HFFc6 (cell line): ENCODE results near the gene NFE2. TPM values are rescaled to one million over a fixed set of nuclear protein-coding genes. Genes with fewer than 3 reads are reported as not detected.
"Not testable (repeated sequence)": the region's sequence is repeated elsewhere in the genome, so short reads cannot be mapped to it uniquely, and the experiment has no call there.

ENCODE experiments used
- DNase-seq: peaks from one replicate; pipeline ENCODE4 v3.0.0-alpha.2; 2018
- H3K27ac Mint-ChIP-seq: 2 replicates; pipeline ENCODE4 v1.8.0; 2020; ENCODE audit warnings: mild to moderate bottlenecking, mixed read lengths
- H3K27me3 Mint-ChIP-seq: 2 replicates; pipeline ENCODE4 v1.8.0; 2021; ENCODE audit warnings: mild to moderate bottlenecking, moderate library complexity, mixed read lengths; ENCODE audit not compliant: insufficient read depth
- H3K36me3 Mint-ChIP-seq: 2 replicates; pipeline ENCODE4 v1.8.0; 2021; ENCODE audit warnings: low read depth, mixed read lengths
- H3K4me1 Mint-ChIP-seq: 2 replicates; pipeline ENCODE4 v1.8.0; 2020; ENCODE audit warnings: low read depth, mixed read lengths
- H3K4me3 Mint-ChIP-seq: 2 replicates; pipeline ENCODE4 v1.8.0; 2020; ENCODE audit warnings: mild to moderate bottlenecking, moderate library complexity, mixed read lengths
- H3K9me3 Mint-ChIP-seq: 2 replicates; pipeline ENCODE4 v1.8.0; 2020; ENCODE audit warnings: mild to moderate bottlenecking, mixed read lengths
- CTCF ChIP-seq: fragments of 200-600 bp; sonication (generic); IDR thresholded peaks from 2 replicates; pipeline ENCODE4 v1.5.0; 2021; ENCODE audit warnings: antibody characterized with exemption, mild to moderate bottlenecking
- total RNA-seq, 6 experiments: library from RNA; stranded (reverse); fragmentation: NEBNext Ultra II Directional; extraction: Animal tissue kit (Norgen Biotek cat#: 25700); gene quantifications; 2 replicates in 1 of 6; 3 replicates in 5 of 6; pipeline ENCODE4 v1.2.3, GENCODE V29; 2021

The NFE2 gene
- total RNA-seq, 6 experiments from 2014 or later, result 0.21 to 0.59 (median 0.32) TPM

- Mint-ChIP-seq H3K36me3 (peaks cover 31% of the 10 kb centered on the region), H3K27me3 (peaks cover 6% of the 10 kb centered on the region), H3K4me3 (no peak overlapping the region), H3K9me3 (no peaks in the 10 kb centered on the region), H3K27ac (no peak overlapping the region), H3K4me1 (peaks cover 53% of the 10 kb centered on the region)
- no peak for TF ChIP-seq CTCF
- no peak for DNase-seq
These were observed 17.7 kb downstream of the NFE2 start for GRCh38 chr12:54282949-54283593.

GRCh38 chr12:54281694-54282093, 19.1 kb downstream of the NFE2 start:
- peaks cover 18% of the 10 kb centered on the region for H3K36me3 Mint-ChIP-seq
- H3K4me3 Mint-ChIP-seq, DNase-seq, H3K9me3 Mint-ChIP-seq, H3K27me3 Mint-ChIP-seq, H3K27ac Mint-ChIP-seq: not testable (repeated sequence)
- peaks cover 61% of the 10 kb centered on the region for H3K4me1 Mint-ChIP-seq

GRCh38 chr12:54281261-54281638, 19.6 kb downstream of the NFE2 start:
- H3K27ac Mint-ChIP-seq, H3K9me3 Mint-ChIP-seq, H3K4me3 Mint-ChIP-seq, DNase-seq, H3K27me3 Mint-ChIP-seq: not testable (repeated sequence)
- Mint-ChIP-seq H3K4me1 (peaks cover 61% of the 10 kb centered on the region), H3K36me3 (peaks cover 13% of the 10 kb centered on the region)

- no peak within 1 kb of the TSS for H3K27ac Mint-ChIP-seq
- DNase-seq, result peak; percentile 100
- peaks cover 7% of the 10 kb centered on the region for H3K36me3 Mint-ChIP-seq
- H3K4me1 Mint-ChIP-seq, result peaks cover 58% of the 10 kb centered on the region
- no peaks in the 10 kb centered on the region for H3K9me3 Mint-ChIP-seq
- no peak within 1 kb of the TSS for H3K4me3 Mint-ChIP-seq
- no peak for TF ChIP-seq CTCF
- peaks cover 6% of the 10 kb centered on the region for H3K27me3 Mint-ChIP-seq
These were observed 20.2 kb downstream of the NFE2 start, which contains the start of gene HNRNPA1 for GRCh38 chr12:54280468-54281260. HNRNPA1 (plus strand) TSS chr12:54280726; CDS start chr12:54280808, 82 bp downstream.

- Mint-ChIP-seq H3K27ac (no peak within 1 kb of the TSS), H3K36me3 (no peaks in the 10 kb centered on the region; the same call in none of the 2 replicates), H3K9me3 (no peaks in the 10 kb centered on the region), H3K27me3 (peaks cover 3% of the 10 kb centered on the region), H3K4me1 (peaks cover 50% of the 10 kb centered on the region), H3K4me3 (no peak within 1 kb of the TSS)
- TF ChIP-seq CTCF, result no peak
- DNase-seq, result peak; percentile 100
These were observed 21.0 kb downstream of the NFE2 start, which contains the start of gene CBX5 for GRCh38 chr12:54279632-54280467. CBX5 (minus strand) TSS chr12:54280122; CDS start chr12:54257650, 22,472 bp downstream.

GRCh38 chr12:54279227-54279631, 21.6 kb downstream of the NFE2 start:
- Mint-ChIP-seq H3K27ac (no peak overlapping the region), H3K4me1 (peaks cover 43% of the 10 kb centered on the region), H3K9me3 (no peaks in the 10 kb centered on the region), H3K36me3 (no peaks in the 10 kb centered on the region; the same call in none of the 2 replicates), H3K27me3 (peaks cover 3% of the 10 kb centered on the region), H3K4me3 (no peak overlapping the region)
- no peak for TF ChIP-seq CTCF
- no peak for DNase-seq
